ENCODE measurements around the gene PRKRIP1. TPM values are rescaled to one million over a fixed set of nuclear protein-coding genes. Genes with fewer than 3 reads are reported as not detected.
A peak's percentile ranks its signal among the peaks of the same experiment; 100 is the strongest.

Gene PRKRIP1
- total RNA-seq, 1 donor: 14.5 TPM

- H3K27me3 ChIP-seq (ENCODE audit: insufficient read depth, low read length): no peaks in the 10 kb centered on the region
- H3K36me3 ChIP-seq (ENCODE audit: insufficient read depth, low read length): peaks cover 14% of the 10 kb centered on the region
- TF ChIP-seq CTCF (IDR thresholded peaks at IDR 0.05; ENCODE audit: extremely low read depth, low read depth, low read length): no peak
- DNase-seq (ENCODE audit: insufficient read length, low spot score, missing footprints): peak; percentile 66
- H3K4me3 ChIP-seq (ENCODE audit: insufficient read depth, low read length): no peak overlapping the region
- no peak overlapping the region for H3K4me2 ChIP-seq (ENCODE audit: insufficient read depth, low read length)
- peaks cover 1% of the 10 kb centered on the region for H3K79me2 ChIP-seq (ENCODE audit: insufficient read depth, low read length)
- peaks cover 8% of the 10 kb centered on the region for H3K4me1 ChIP-seq (ENCODE audit: insufficient read depth, low read length)
- H3K9me3 ChIP-seq (ENCODE audit: low read depth, low read length): no peaks in the 10 kb centered on the region
- H4K20me1 ChIP-seq (ENCODE audit: insufficient read depth, low read length): peaks cover 5% of the 10 kb centered on the region
- no peak overlapping the region for H2AFZ ChIP-seq (ENCODE audit: low read length)
- H3K27ac ChIP-seq (ENCODE audit: low read depth, low read length): no peak overlapping the region
Observed at GRCh38 chr7:102455596-102455995, 59.4 kb downstream of the PRKRIP1 start.

- H3K4me3 ChIP-seq (ENCODE audit: insufficient read depth, low read length): no peak overlapping the region
- H3K27me3 ChIP-seq (ENCODE audit: insufficient read depth, low read length): no peaks in the 10 kb centered on the region
- DNase-seq (ENCODE audit: insufficient read length, low spot score, missing footprints): peak; percentile 95
- TF ChIP-seq CTCF (IDR thresholded peaks at IDR 0.05; ENCODE audit: extremely low read depth, low read depth, low read length): no peak
- H4K20me1 ChIP-seq (ENCODE audit: insufficient read depth, low read length): peaks cover 5% of the 10 kb centered on the region
- H3K27ac ChIP-seq (ENCODE audit: low read depth, low read length): no peak overlapping the region
- H2AFZ ChIP-seq (ENCODE audit: low read length): no peak overlapping the region
- H3K4me1 ChIP-seq (ENCODE audit: insufficient read depth, low read length): peaks cover 5% of the 10 kb centered on the region
- H3K79me2 ChIP-seq (ENCODE audit: insufficient read depth, low read length): peaks cover 3% of the 10 kb centered on the region
- H3K9me3 ChIP-seq (ENCODE audit: low read depth, low read length): no peaks in the 10 kb centered on the region
- no peak overlapping the region for H3K4me2 ChIP-seq (ENCODE audit: insufficient read depth, low read length)
- peaks cover 14% of the 10 kb centered on the region for H3K36me3 ChIP-seq (ENCODE audit: insufficient read depth, low read length)
Observed at GRCh38 chr7:102456327-102456726, 60.2 kb downstream of the PRKRIP1 start.

- H3K27ac ChIP-seq (ENCODE audit: low read depth, low read length): no peak overlapping the region
Observed at GRCh38 chr7:102457352-102457924, 61.3 kb downstream of the PRKRIP1 start.

More at GRCh38 chr7:102457352-102457924, 61.3 kb downstream of the PRKRIP1 start:
- TF ChIP-seq CTCF (IDR thresholded peaks at IDR 0.05; ENCODE audit: extremely low read depth, low read depth, low read length): no peak
- H2AFZ ChIP-seq (ENCODE audit: low read length): no peak overlapping the region
- no peak overlapping the region for H3K4me3 ChIP-seq (ENCODE audit: insufficient read depth, low read length)
- H3K36me3 ChIP-seq (ENCODE audit: insufficient read depth, low read length): peaks cover 14% of the 10 kb centered on the region
- no peaks in the 10 kb centered on the region for H3K27me3 ChIP-seq (ENCODE audit: insufficient read depth, low read length)
- peaks cover 9% of the 10 kb centered on the region for H4K20me1 ChIP-seq (ENCODE audit: insufficient read depth, low read length)
- DNase-seq (ENCODE audit: insufficient read length, low spot score, missing footprints): peak; percentile 56
- no peak overlapping the region for H3K4me2 ChIP-seq (ENCODE audit: insufficient read depth, low read length)
- no peaks in the 10 kb centered on the region for H3K9me3 ChIP-seq (ENCODE audit: low read depth, low read length)
- no peaks in the 10 kb centered on the region for H3K4me1 ChIP-seq (ENCODE audit: insufficient read depth, low read length)
- peaks cover 11% of the 10 kb centered on the region for H3K79me2 ChIP-seq (ENCODE audit: insufficient read depth, low read length)

All from osteoblast (primary cell).